Smooth muscle cell of the brain vasculature (primary cell): Measurements from ENCODE around the gene S100G.

Source experiments
- DNase-seq: peaks from one replicate; pipeline ENCODE4 v3.0.0-alpha.2; 2012; ENCODE audit warnings: low read depth, low spot score

The S100G gene

DNA sequence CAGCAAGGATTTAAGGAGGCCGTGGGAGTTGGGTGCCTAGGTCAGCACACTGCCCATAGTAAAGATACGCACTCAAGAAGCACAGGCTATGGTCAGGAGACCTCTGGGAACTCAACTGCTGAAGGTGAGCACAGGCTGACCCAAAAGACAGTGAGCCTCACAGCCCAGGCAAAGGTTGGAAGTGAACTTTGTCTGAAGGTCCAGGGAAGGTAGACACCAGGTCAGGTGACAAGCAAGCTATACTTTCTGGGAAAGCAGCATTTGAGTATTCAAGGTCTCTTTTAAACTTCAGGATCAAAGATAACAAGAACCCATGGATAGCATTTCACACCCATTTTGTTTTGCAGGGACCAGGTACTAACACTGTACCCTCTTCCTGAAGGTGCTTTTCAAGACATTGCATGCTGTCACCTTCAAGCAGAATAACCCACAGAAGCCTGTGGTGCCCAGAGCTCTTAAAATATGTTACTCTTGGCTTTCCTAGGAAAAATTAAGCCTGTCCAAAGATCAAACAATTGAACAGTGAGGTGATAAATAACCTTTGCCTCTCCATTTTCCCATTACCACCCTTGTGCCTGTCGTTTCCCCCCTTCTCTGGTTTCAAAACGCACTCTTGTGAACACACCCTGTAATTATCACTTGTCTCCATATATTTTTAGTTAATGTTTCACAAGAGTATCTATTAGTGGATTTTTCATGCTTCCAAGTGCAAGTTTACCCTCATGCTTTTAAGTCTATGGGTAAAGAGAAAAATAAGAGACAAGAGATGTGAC lies 3.4 kb upstream of the S100G start:
- no peak for DNase-seq

GRCh38 chrX:16651391-16652024 lies 1.6 kb downstream of the S100G start:
- no peak for DNase-seq

GRCh38 chrX:16653424-16653823 lies 3.5 kb downstream of the S100G start:
- DNase-seq, result no peak

GRCh38 chrX:16654093-16654492 lies 4.1 kb downstream of the S100G start:
- no peak for DNase-seq

- no peak for DNase-seq
Observed at GRCh38 chrX:16658284-16658683, 8.3 kb downstream of the S100G start.

DNA sequence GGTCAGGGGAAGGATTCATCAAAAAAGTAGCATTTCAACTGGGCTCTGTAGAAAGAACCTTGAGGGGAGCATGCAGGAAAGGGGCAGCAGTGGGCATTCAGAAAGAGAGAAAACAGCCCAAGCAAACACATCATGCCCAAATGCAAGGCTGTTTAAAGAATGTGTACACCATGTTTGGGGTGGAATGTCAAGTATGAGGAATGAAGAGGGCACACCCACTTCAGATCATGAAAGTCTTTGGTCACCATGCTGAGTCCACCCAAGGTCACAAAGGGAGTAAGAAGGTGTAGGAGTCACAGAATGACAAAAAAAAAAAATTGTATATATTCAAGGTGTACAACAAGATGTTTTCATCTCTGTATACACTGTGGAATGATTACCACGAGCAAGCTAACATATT lies 9.4 kb downstream of the S100G start:
- DNase-seq, result no peak

DNA sequence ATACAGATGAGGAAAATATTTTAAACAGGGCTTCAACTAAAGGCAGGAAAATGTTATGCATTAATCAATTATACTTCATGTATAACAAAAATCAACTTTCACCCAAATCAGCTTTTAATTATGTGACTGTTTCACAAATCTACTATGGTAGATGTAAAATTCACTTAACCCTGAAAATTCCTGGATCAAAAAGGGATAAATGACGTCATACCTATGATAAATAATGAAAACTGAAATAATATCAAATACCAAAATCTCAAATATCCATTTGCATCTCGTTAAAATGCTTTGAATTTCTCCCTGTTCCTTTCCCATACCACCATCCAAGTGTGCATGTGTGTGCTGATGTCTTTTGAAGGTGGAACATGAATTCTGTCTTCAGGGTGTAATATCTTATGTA lies 11.5 kb downstream of the S100G start:
- DNase-seq, result no peak

DNA sequence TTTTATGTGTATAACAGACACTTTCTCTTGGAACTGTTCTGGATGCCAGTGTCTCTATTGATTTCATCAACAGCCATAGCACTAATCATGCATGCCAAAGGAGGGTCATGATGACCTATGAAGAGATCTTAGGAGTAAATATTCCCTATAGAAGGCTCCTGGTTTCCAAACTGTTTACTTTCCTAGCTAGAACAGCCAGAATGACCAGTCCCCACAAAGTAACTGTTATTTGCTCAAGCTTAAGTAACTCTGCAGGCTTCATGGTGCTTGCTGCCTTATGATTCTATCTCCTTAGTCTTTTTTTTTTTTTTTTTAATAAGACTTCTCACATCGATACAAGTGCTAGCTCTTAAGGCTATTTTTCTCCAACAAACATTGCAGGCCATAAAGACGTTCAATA lies 12.4 kb downstream of the S100G start:
- no peak for DNase-seq

DNA sequence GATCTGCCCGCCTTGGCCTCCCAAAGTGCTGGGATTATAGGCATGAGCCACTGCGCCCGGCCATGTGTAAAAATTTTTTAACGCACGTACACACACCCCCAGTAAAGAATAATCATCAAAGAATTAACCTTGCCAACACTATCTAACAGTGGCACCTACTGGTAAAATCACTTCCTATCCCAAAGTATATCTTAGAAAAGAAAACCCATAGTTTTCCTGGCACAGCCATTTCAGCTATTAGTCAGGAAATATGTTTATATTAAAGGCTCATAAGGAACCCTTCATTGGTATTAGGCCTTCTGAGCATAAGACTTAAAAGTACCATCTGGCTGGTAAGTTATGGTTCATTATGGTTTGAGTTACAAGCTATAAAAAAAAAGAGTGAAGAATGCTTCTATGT lies 14.1 kb downstream of the S100G start:
- DNase-seq, result no peak

DNA sequence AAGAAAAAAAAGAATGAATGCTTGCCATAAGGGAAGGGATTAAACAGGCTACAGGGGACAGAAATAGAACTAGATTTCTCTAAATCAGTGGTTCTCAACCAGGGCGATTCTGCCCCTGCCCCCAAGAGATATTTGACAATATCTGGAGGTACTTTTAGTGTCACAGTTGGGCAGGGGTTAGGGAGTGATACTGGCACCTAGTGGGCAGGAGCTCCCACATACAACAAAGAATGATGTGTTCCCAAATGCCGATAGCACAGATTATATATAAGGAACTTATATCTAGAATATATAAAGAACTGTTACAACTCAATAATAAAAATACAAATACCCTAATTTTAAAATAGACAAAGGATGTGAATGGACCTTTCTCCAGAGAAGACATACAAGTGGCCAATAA lies 14.7 kb downstream of the S100G start:
- DNase-seq, result no peak

DNA sequence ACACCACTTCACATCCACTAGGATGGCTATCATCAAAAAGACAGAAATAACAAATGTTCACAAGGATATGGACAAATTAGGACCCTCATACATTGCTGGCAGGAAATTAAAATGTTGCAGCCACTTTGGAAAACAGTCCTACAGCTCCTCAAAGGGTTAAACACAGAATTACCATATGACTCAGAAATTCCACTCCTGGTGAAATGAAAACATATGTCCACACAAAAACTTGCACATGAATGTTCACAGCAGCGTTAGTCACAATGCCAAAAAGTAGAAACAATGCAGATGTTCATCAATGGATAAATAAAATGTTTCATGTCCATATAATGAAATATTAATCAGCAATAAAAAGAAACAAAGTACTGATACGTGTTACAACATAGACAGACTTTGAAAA lies 15.1 kb downstream of the S100G start:
- DNase-seq, result no peak

DNA sequence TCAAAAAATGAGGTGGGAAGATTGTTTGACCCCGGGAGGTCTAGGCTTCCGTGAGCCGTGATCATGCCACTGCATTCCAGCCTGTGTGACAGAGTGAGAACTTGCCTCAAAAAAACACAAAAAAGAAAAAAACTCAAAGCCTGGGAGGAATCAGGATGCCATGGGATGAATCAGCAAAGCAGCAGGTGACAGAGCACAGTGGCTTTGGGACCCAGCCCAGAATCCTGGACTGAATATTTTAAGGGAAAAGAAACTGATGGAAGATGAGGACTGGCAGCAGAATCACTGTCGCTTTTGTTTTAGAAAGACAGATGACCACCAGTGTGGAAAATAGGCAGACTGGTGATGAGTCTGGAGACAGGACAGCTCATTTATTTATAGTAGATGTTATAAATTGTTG lies 16.6 kb downstream of the S100G start:
- no peak for DNase-seq

DNA sequence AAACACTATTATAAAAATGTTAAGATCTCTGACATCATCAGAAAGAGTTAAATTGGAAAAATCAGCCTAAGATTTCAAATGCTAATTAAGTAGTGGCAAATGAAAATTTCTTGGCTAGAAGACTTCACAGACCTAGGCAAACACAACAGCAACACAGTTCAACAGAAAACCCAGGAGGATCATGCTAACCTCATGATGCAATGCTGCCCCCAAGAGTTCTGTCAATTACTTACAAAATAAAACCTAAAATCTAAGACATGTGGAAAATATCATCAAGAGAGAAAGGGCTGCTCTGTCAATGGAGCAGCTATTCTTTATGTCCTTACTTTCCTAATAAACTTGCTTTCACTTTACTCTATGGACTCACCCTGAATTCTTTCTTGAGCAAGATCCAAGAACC lies 21.0 kb downstream of the S100G start:
- peak; percentile 13 for DNase-seq

DNA sequence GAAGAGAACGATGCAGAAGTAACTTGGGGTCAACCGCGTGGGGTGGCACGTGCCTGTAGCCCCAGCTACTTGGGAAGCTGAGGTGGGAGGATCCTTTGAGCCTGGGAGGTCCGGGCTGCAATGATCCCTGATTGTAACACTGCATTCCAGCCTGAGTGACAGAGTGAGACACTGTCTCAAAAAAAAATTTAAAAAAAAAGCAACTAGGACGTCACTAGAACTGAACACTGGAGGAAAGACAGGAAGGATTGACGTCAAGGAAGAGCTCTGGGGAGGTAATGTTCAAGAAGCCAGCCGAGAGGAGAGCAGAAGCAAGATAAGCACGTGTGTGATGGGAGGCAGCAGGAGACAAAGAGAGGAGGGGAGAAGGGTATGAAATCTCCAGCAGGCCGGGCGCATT lies 28.7 kb downstream of the S100G start:
- DNase-seq, result no peak

- DNase-seq, result no peak
Observed at GRCh38 chrX:16683007-16683664, 33.2 kb downstream of the S100G start.

GRCh38 chrX:16687514-16687913 lies 37.6 kb downstream of the S100G start:
- no peak for DNase-seq

GRCh38 chrX:16695079-16695676 lies 45.2 kb downstream of the S100G start:
- no peak for DNase-seq

DNA sequence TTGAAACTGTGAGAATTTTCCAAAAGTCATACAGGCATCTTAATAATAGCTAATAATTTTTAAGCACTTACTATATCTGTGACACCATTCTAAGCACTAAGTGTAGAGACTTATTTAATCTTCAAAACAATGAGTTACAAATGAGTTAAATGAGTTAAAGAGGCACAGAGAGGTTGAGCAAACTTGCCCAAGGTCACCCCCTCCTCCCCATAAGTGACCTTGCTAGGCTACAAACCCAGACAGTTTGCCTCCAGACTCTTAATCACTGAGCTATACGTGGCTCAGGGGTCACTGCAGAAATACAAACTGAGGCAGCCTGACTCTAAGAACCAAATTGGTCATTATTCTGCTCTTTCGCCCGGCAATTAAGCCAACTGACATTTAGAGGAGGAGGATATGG lies 47.0 kb downstream of the S100G start:
- no peak for DNase-seq

GRCh38 chrX:16699389-16699788 lies 49.4 kb downstream of the S100G start:
- no peak for DNase-seq

DNA sequence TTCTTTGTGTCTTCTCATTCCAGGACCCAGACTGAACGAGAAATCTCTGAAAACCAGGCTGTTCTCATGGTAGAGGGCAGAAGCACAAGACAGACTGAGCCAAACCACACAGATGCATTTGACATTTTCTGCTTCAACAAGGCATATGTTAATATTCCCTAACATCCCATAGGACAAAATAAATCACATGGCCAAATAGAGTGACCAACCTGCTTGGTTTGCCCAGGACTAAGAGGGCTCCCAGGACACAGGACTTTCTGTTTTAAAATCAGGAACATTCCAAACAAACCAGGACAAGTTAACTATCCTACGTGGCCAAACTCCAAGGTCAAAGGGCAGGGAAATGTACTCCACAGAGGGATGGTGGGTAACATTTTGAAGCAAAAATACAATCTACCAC lies 50.8 kb downstream of the S100G start:
- DNase-seq, result no peak

DNA sequence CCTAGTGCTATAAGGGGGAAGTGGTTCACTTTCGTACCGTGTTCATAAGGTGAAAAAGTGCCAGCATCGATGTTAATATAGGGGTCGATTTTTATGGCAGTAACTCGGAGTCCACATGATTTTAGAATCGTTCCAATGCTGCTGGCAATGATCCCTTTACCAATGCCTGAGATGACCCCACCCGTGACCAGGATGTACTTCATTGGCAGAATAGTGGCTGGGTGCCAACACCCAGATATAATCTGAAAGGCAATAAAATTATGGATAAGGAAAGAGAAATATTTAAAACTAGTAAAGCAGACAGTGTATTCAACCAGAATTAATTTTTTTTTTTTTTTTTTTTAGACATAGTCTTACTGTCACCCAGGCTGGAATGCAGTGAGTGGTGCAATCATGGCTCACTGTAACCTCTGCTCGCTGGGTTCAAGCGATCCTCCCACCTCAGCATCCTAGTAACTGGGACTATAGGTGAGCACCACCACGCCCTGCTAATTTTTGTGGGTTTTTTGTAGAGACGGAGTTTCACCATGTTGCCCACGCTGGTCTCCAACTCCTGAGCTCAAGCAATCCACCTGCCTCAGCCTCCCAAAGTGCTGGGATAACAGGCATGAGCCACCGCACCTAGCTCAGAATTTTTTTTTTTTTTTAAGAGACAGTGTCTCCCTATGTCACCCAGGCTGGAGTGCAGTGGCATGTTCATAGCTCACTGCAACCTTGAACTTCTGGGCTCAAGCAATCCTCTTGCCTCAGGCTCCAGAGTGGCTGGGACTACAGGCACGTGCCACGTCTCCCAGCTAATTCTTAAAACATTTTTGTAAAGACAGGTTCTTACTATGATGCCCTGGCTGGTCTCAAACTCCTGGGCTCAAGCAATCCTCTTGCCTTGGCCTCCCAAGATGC lies 53.0 kb downstream of the S100G start:
- no peak for DNase-seq
